K562 (cell line): ENCODE results near the gene CDC25B.

ENCODE experiments used
- CBFB ChIP-seq: sonication (generic); formaldehyde crosslinking; IDR thresholded peaks from 2 replicates; pipeline ENCODE4 v1.4.0; 2020; ENCODE audit warnings: mild to moderate bottlenecking, missing genetic modification reagents
- CEBPB ChIP-seq: fragments of 450-650 bp; IDR thresholded peaks from 2 replicates; pipeline ENCODE4 v1.6.1; 2016; ENCODE audit warnings: missing genetic modification characterization, missing compliant biosample characterization
- CTCF ChIP-seq, 3 experiments: IDR thresholded peaks in 2 of 3; conservative IDR thresholded peaks in 1 of 3; 2 replicates each; pipeline ENCODE4 v1.5.1; 2011 to 2012; ENCODE audit warnings: low read length in 3 of 3, mild to moderate bottlenecking in 3 of 3, control low read depth in 2 of 3, improper control_type of control experiment in 1 of 3, inconsistent platforms in 1 of 3, low read depth in 1 of 3, mixed read lengths in 1 of 3, moderate library complexity in 1 of 3; ENCODE audit not compliant: insufficient read depth in 2 of 3
- GTF2B ChIP-seq: IDR thresholded peaks from 2 replicates; pipeline ENCODE4 v1.6.1; 2011; ENCODE audit not compliant: insufficient read length; ENCODE audit errors: extremely low read depth
- HDAC3 ChIP-seq: fragments of 450-650 bp; IDR thresholded peaks from 2 replicates; pipeline ENCODE4 v1.6.1; 2018; ENCODE audit warnings: borderline replicate concordance, mild to moderate bottlenecking, moderate library complexity; ENCODE audit not compliant: partially characterized antibody
- LARP7 ChIP-seq: fragments of 450-650 bp; IDR thresholded peaks from 2 replicates; pipeline ENCODE4 v1.6.1; 2016
- MNT ChIP-seq, 2 experiments: fragments of 450-650 bp; conservative IDR thresholded peaks; 2 replicates each; pipeline ENCODE4 v1.6.1; 2017; ENCODE audit warnings: mild to moderate bottlenecking in 2 of 2, moderate library complexity in 2 of 2
- NFXL1 ChIP-seq: fragments of 450-650 bp; formaldehyde crosslinking; IDR thresholded peaks from 2 replicates; pipeline ENCODE4 v1.4.0; 2021; ENCODE audit warnings: mild to moderate bottlenecking
- NR2C2 ChIP-seq, 2 experiments: fragments of 200-800 bp in 1 of 2; sonication (Bioruptor generic) in 1 of 2; sonication (generic) in 1 of 2; formaldehyde crosslinking in 1 of 2; IDR thresholded peaks; 2 replicates each; pipeline versions ENCODE4 v1.6.1 to v1.8.0; 2016 to 2022; ENCODE audit warnings: mild to moderate bottlenecking in 1 of 2, missing compliant biosample characterization in 1 of 2, missing genetic modification characterization in 1 of 2, missing genetic modification reagents in 1 of 2
- RBFOX2 ChIP-seq: fragments of 200-400 bp; formaldehyde crosslinking; IDR thresholded peaks from 2 replicates; pipeline ENCODE4 v1.6.1; 2017; ENCODE audit warnings: low read depth, mild to moderate bottlenecking, low read length, moderate library complexity
- SIN3A ChIP-seq, 2 experiments: fragments of 150-350 bp in 1 of 2; IDR thresholded peaks; 2 replicates each; pipeline ENCODE4 v1.6.1; 2011 to 2016; ENCODE audit warnings: borderline replicate concordance in 2 of 2, low read depth in 2 of 2, low read length in 2 of 2, mild to moderate bottlenecking in 2 of 2, moderate library complexity in 2 of 2; ENCODE audit not compliant: control insufficient read depth in 1 of 2
- SRSF9 ChIP-seq: fragments of 200-400 bp; formaldehyde crosslinking; IDR thresholded peaks from 2 replicates; pipeline ENCODE4 v1.6.1; 2017; ENCODE audit warnings: low read depth, low read length, borderline replicate concordance
- TCF3 ChIP-seq: sonication (generic); formaldehyde crosslinking; IDR thresholded peaks from 2 replicates; pipeline ENCODE4 v1.4.0; 2020; ENCODE audit warnings: mild to moderate bottlenecking, missing genetic modification reagents
- ZNF785 ChIP-seq: fragments of 250-450 bp; sonication (Bioruptor Pico); IDR thresholded peaks from 2 replicates; pipeline ENCODE4 v1.4.0; 2020; ENCODE audit warnings: mild to moderate bottlenecking

- TF ChIP-seq NFXL1 (CRISPR knock-in tag), result no peak
- no peak for TF ChIP-seq CTCF (IDR thresholded peaks at IDR 0.05 in 2 of 3, conservative IDR thresholded peaks at IDR 0.05 in 1 of 3; ENCODE audit: insufficient read depth in 2 of 3, low read depth in 1 of 3, low read length in 3 of 3)
- no peak for TF ChIP-seq TCF3
- TF ChIP-seq ZNF785, result no peak
- no peak for TF ChIP-seq RBFOX2
- no peak for TF ChIP-seq MNT (conservative IDR thresholded peaks at IDR 0.05)
- TF ChIP-seq NR2C2 (CRISPR knock-in tag; IDR thresholded peaks at IDR 0.05), result no peak
- TF ChIP-seq NR2C2 (tag; IDR thresholded peaks at IDR 0.05), result no peak
- no peak for TF ChIP-seq HDAC3
- no peak for TF ChIP-seq CBFB
- 0 out of 2 replicates have a peak, but pooled peaks have one; percentile 58 for TF ChIP-seq LARP7
- no peak for TF ChIP-seq SIN3A (IDR thresholded peaks at IDR 0.05; ENCODE audit: borderline replicate concordance in 2 of 2, control insufficient read depth in 1 of 2, low read depth in 2 of 2, low read length in 2 of 2)
- TF ChIP-seq CEBPB (tag), result no peak
- TF ChIP-seq GTF2B, result no peak
- TF ChIP-seq SRSF9, result no peak
Observed at GRCh38 chr20:3788685-3789155, 7.4 kb upstream of the CDC25B start.
